GM19328 (cell line): ENCODE data around the gene ZSCAN22.
"Not testable (repeated sequence)": the region's sequence is repeated elsewhere in the genome, so short reads cannot be mapped to it uniquely, and the experiment has no call there.

Source experiments
- ATAC-seq: cut with Tn5 transposase; IDR thresholded peaks from one replicate; pipeline ENCODE4 v1.9.1; 2021; ENCODE audit warnings: mild to moderate bottlenecking, moderate library complexity; ENCODE audit not compliant: unreplicated experiment

ZSCAN22 gene

DNA sequence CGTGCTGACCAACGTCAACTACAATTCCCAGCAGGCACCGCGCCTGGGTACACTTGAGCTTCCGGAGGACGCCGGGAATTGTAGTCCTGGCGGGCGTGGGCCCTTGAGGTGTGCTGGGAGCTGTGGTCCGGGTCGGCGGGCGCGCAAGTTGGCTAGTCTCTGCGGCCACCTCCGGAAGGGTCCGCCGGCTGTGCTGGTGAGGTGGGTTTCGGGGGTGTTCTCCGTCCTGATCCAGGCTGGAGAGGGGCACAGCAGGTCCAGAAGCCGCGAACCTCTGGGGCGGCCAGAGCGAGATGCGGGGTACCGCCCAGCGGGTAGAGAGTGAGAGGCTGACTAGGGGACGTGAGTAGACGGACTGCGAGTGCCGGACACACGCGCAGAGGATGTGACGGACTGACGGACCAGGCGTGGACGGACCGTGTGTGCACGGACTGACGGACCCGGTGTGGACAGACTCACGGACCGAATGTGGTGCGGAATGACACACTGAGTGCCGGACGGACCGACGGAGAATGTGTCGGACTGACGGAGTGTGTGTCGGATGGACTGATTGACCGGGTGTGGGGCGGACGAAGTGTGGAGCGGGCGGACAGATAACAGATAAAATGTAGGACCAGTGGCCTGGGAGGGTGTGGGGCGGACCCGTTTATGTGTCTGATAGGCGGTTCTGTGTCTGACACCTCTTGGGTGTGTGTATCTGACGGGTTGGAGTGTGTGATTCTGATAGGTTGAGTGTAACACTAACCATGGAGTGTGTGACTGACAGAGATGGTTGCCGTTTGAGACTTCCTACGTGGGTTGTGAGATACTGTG, at the start of gene ZSCAN22:
Gene ZSCAN22 (plus strand): TSS at position 81 of the 813 bp plus-strand sequence. CDS start 7,809 bp downstream, outside the sequence.
- peak; percentile 73 for ATAC-seq

DNA sequence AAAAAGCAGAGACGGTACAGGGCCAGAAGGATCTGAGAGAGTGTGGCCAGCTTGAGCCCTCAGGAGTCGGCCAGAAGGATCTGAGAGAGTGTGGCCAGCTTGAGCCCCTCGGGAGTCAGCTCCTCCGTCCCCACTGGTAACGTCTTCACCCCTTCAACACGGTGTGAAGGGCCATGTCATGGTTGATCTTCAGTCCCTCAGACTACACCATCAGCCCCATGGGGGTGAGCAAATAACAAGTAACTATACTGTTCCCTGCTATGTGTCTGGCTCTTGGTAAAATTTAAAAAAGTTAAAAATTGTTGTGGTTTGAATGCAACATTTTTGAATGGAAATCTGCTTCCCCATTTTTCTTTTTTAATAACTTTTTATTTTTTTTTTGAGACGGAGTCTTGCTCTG, 49.6 kb upstream of the ZSCAN22 start:
- ATAC-seq, result no peak

DNA sequence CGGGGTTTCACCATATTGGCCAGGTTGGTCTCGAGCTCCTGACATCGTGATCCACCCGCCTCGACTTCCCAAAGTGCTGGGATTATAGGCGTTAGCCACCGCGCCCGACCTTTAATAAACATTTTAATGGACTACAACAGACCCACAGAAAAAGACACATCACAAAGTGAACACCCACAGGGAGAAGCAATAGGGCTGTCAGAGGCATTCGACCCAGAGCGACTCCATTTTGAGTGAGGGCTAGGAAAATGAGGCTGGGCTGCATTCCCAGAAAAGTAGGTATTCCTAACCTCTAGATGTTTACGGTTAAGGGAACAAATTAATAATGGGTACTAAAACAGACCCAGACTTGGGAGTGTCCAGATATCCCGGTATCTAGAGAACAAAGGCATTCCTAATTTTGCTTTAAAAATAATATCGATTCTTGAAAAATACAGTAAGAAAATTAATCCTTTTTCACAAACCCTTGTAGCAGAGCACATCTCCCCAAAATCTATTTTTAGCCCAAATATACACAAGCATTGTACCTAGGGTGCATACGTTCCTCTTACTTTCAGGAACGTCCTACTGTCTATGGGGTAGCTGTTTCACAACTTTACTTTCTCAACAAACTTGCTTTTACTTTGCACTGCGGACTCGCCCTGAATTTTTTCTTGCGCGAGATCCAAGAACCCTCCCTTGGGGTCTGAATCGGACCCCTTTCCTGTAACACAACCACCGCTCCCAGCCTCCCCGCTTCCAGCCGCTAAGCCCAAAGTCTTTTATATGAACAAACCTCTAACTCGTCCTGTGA, 48.9 kb upstream of the ZSCAN22 start:
- ATAC-seq, result no peak

DNA sequence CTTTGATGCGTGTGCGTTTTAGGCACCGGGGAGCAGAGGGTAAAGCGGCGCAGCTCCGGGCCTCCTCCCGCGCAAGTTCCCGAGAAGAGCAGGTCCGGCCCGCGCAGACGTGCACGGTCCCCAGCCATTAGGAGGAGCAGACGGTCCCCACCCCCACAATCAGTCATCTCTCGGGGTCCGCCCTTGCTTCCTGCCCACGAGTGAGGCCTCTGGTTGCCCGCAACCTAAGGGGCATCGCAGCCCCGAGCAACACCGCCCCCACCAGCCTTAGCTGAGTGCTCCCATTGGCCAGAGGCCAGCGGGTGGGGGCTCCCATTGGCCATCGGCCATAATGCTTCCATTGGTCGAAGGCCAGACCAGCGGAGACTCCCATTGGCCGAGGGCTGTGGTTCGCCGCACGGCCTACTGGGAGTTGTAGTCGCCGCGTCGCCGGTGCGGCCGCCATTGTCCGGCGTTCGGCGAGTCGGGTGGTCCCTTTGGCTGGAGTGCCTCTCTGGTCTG, 48.2 kb upstream of the ZSCAN22 start, which contains the start of gene ZNF8:
Gene ZNF8 (plus strand): TSS at position 415 of the 501 bp plus-strand sequence. CDS start 127 bp downstream, outside the sequence.
- peak; percentile 97 for ATAC-seq

DNA sequence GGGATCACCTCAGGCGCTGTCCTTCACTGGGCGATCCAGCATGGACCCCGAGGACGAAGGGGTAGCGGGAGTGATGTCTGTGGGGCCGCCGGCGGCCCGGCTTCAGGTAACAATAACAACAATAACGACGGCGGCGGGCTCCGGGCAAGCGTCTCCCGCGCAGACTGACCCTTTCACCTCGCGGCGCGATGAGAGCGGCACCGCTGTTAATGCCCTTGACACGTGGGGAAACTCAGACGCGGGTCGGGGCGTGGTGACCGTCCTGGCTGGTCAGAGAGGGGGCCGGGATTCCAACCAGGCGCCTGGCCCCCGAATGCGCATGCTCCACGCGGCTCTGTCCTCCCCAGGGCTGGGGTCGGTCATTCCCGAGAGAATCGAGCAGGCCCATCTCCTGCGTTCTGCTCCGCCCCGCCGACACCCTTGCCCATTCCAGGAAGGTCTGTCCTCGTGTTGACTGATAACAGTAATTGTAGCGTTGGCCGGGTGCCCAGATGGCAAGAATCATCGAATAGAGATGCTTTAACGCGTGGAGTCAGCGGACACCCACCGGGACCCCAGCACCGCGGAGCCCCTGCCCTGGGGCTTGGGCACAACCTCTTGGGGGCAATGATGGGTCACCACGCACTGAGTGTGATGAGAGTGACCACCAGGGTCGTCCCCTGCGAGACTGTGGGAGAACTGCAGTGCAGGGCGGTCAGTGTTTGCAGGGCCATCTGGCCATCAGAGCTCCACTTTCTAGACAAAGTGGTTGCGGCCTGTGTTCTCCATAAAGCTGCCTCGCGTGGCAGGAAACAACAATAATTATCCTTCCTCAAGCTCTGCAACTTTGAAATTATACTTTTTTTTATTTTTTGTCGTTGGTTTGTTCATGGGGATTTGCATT, 47.5 kb upstream of the ZSCAN22 start:
- peak; percentile 20 for ATAC-seq

DNA sequence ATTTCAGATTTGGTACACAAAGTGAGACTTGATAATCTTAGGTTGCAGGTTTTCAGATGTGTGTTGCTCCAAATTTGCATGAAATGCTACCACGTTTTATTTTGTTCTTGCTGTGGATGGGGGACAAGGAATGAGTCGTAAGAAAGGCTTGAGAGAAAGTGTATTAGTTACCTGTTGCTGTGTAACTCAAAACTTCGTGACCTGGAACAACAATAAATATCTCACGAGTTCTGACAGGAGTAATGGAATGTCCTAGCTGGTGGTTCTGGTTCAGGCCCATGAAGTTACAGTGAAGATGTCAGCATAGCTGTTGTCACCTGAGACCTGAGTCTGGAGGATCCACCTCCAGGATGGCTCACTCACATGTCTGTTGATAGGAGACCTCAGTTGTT, 46.9 kb upstream of the ZSCAN22 start:
- ATAC-seq, result no peak

DNA sequence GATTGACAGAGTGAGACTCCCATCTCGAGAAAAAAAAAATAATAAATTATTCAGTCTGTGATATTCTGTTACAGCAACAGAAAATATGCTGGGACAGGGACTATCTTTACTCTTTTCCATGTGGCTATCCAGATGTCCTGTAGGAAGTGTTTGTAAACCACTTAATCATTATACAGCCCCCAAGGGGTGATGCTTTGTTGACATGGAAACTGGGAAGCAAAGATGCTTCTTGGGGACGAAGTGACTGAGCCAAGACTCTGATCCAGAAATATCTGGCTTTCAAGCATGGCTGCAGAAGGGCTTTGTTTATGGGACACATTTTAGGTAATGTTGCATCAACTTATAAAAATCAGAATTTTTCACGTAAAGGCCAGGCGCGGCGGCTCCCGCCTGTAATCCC, 42.6 kb upstream of the ZSCAN22 start:
- ATAC-seq, result no peak

DNA sequence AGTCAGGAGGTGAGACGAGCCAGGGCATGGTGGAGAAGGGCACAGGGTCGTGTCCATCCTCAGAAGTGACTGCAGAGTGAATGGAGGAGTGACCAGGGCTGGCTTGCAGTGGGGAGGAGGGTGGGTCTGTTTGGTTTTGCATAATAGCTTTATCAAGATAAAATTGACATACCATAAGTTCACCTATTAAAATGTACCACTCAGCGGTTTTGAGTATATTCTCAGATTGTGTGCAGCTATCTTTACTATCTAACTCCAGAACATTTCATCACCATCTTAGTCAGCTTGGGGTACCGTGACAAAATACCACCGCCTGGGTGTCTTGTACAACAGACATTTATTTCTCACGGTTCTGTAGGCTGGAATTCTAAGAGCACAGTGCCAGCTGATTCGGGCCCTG, 34.9 kb upstream of the ZSCAN22 start:
- no peak for ATAC-seq

DNA sequence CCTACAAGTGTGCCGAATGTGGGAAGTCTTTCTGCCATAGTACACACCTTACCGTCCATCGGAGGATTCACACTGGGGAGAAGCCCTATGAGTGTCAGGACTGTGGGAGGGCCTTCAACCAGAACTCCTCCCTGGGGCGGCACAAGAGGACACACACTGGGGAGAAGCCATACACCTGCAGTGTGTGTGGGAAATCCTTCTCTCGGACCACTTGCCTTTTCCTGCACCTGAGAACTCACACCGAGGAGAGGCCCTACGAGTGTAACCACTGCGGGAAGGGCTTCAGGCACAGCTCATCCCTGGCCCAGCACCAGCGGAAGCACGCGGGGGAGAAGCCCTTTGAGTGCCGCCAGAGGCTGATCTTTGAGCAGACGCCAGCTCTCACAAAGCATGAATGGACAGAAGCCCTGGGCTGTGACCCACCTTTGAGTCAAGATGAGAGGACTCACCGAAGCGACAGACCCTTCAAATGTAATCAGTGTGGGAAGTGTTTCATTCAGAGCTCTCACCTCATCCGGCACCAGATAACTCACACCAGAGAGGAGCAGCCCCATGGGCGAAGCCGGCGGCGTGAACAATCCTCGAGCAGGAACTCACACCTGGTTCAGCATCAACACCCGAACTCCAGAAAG, 31.9 kb upstream of the ZSCAN22 start:
- ATAC-seq, result no peak

DNA sequence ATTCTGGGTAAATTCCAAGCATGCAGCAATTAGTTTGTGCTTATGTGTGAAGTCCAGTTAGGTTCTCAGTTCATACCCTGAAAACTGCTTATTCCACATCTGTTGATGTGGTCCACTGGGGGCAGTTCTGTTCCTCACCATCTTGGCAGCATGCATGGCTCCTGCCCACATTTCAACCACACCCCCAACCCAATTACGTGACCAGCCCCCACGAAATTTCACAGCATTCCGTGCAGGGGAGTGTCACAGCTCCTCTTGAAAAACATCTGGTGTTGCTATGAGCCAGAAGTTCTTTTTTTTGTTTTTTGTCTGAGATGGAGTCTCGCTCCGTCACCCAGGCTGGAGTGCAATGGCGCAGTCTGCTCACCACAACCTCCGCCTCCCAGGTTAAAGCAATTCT, 30.7 kb upstream of the ZSCAN22 start:
- ATAC-seq, result no peak

DNA sequence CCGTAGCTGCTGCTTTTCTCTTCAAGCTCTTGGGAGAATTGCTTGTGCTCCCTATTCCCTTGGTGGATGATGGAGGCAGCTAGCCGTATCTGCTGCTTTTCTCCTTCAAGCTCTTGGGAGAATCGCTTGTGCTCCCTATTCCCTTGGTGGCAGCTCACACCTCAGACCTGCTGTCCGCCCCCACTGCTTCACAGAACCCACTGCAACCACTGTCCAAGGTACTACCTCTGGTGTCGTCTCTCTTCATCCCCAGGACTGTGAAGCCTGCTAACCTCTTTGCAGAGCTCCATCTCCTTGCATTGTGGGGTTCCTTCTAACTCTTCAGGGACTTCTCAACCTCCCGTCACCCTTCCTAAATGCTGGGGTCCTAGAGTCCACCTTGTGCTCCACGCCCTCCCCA, 26.2 kb upstream of the ZSCAN22 start:
- no peak for ATAC-seq

DNA sequence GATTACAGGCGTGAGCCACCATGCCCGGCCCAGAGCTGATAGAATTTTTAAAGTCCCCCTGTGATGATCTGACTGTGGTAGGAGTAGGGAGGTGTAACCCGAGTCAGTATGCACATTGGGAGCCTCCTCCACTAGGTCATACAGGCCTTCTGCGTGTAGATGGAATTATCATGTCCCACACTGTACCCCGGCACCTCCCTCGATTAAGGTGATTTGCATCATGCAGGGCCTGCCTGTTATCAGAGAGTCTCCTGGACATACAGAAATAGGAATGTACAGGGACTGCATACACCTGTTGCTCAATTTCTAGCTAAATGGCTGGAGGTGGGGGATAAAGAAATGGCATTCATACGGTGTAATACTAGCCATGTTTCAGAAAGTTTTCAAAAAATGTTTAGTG, 22.5 kb upstream of the ZSCAN22 start:
- no peak for ATAC-seq

DNA sequence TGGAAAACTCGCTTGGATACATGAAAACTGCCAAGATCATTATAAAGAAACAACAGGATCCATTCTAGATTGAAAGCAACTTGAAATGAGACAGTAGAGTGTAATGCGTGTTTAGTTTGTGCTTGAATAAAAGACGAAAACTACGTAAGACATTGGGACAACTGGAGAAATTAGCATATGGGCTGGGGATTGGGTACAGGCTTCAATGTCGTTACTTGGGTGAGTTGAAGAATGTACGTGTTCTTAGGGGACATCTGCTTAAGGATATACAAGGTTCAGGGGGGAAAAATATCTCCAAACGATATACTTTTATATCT, 22.1 kb upstream of the ZSCAN22 start:
- no peak for ATAC-seq

DNA sequence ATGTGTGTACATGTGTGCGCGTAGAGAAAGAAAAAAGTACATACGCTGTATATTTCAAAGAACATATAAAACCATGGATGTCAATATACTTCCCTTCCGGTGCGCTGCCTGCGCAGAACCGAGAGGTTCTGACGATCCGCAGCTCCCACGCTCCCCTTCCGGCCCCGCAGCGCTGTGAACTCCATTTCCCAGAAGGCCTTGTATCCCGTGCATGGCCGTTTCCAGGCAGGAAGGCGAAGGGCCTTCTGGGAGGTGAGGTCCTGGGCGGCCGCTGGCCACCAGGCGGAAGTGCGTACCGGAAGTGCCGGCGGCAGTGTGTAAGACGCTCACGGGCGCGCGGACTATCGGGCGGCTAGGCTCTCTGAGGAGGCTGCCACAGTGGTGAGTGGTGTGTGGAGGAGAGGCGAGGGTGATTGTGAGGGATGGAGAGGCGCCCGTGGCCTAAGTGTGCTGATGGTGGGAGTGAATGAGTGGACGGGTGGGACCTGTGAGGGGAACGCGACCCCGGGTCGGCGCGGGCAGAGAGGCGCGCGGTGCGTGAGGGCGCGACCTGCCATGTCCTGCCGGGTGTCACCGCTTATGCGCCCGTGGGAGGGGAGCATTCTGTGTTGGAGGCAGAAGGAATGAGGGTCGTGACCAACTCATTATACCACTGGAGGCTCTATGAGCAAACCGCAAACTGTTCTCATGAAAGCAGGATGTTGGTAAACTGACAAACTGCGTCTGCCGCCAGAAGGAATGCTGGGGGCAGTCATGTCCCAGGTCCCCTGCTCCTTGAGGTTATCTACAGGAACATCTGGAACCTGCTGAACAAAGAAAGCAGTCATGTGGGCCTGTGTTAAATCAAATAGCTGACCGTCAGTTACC, 21.5 kb upstream of the ZSCAN22 start, which contains the start of gene ERVK3-1:
Gene ERVK3-1 (plus strand): TSS at position 313 of the 867 bp plus-strand sequence. CDS start 6,792 bp downstream, outside the sequence.
- peak; percentile 96 for ATAC-seq

DNA sequence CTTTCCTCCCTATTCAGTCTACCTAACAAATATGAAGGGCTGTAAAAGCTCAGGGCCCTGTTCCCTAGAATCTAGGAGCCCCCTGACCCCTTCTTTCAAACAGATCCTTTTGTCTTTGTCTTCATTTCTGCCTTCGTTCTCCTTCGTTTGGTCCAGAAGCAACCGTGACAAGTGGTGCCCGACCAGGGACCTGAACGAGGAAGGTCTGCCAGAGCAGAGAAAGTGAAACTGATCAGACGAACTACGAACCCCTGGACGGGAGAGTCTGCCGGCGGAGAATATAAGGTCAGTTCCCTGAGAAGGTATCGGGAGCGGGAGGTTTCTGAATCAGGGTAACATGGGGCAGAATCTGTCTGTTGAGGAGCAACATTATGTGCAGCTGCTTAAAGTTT, 20.9 kb upstream of the ZSCAN22 start:
- ATAC-seq, result no peak

DNA sequence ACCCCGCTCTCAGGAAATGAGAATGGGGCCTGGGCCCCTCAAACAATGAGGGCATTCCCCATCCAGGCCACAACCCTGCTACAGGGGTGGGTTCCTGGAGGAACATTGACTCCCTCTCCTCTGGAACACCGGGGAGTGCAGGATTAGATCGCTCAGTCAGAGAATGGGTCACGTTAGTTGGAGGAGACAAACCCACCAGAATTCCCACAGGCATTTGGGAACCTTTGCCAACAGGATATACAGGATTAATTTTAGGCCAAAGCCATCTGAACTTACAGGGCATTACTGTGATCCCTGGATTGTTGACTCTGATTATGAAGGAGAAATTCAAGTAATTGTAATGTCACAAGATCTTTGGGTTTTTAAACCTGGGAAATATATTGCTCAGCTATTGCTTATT, 19.1 kb upstream of the ZSCAN22 start:
- ATAC-seq, result no peak

DNA sequence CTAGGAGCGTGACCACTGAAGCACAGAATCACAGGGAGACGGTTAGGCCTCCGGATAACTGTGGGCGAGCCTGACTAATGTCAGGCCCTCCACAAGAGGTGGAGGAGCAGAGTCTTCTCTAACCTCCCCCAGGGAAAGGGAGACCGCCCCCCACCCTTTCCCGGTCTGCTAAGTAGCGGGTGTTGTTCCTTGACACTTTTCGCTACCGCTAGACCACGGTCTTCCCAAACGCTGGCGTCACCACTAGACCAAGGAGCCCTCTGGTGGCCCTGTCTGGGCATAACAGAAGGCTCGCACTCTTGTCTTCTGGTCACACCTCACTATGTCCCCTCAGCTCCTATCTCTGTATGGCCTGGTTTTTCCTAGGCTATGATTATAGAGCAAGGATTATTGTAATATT, 16.1 kb upstream of the ZSCAN22 start:
- ATAC-seq, result not testable (repeated sequence)

DNA sequence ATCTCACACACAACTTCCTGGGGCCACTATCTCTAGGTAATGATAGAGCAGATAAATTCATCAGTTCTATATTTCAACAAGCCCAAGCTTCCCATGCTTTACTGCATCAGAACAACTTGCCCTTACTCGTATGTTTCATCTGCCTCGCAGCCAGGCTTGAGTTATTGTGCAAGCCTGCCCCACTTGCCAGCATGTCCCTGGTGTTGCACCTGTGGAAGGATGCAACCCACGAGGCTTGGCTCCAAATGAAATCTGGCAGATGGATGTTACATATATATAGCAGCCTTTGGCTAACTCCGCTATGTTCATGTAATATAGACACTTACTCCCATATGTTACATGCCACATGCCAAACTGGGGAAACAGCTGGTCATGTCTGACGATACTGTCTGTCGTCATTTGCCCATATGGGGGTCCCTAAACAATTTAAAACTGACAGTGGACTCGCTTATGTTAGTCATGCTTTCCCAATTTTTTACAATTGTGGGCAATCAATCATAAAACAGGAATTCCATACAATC, 15.4 kb upstream of the ZSCAN22 start:
- no peak for ATAC-seq

DNA sequence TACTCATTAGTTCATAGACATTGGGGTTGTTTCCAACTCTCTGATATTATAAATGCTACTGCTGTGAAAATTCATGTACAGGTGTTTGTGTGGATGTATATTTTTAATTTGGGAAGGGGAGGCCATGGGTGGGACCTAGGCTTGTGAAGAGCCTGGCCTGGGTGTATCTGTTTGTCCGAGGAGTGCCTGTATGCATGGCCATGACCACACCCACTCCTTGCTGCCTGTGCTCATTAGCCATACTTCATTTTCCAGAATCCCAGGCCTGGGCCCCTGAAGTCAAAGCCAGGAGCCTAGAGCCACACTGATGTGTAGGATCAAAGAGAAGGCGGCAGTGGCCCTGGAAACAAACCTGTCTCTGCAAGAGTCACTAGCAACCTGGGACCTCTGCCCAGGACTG, 11.2 kb upstream of the ZSCAN22 start:
- ATAC-seq, result no peak
